Fibroblast of peridontal ligament (primary cell): ENCODE data around the gene TMEM126A.
"Not testable (repeated sequence)": the region's sequence is repeated elsewhere in the genome, so short reads cannot be mapped to it uniquely, and the experiment has no call there.

Source experiments
- DNase-seq: peaks from one replicate; pipeline ENCODE4 v3.0.0-alpha.2; 2010; ENCODE audit errors: extremely low read depth

TMEM126A gene

DNA sequence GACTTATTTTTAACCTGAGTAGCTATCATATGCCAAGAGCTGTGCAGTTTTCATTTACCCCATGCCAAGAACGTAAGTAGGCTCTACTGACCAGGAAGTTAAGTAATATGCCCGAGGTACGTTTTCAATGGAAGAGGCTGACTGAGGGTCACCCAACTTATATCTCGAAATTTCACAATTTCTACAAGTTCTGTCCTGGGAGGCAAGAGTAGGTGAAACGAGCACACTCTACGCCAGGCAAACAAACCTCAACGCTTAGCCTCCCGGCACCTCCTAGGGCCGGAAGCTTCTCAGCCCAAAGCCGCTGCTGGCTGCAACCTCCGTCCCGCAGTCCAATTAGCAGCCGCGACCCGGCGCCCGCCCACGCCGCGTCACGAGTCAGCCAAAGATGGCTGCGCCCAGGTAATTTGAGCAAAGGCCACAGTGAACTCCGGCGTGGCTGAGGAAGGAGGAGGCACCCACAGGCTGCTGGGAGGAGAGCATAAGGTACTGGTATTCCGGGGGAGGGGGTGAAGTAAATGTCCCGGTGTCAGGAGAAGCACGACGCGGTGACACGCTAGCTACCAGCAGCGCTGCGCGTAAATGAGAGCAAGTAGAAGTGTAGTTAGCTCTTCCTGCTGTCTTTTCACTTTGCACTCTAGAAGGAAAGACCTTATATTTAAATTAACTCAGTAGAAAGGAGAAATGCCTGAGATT is at the start of gene TMEM126A:
Gene TMEM126A (plus strand): TSS at position 364 of the 696 bp plus-strand sequence. CDS start 2,289 bp downstream, outside the sequence.
- DNase-seq, result peak; percentile 71

DNA sequence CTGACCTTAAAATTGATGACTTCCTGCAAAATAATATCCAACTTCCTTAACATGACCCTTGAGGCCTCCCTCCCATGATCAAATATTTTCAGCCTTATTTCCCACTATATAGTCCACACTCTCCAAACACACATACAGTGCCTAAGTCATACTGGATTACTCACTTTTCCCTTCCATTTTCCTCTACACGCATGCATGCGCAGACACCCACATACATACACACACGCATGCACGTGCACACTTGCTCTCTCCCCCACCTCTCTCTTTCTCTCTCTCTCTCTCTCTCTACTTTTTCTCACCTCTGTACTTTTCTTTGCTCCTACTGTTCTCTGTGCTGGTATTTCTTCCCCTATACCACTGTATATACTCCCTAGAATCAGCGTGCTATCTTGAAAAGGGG is 48.7 kb upstream of the TMEM126A start:
- no peak for DNase-seq

DNA sequence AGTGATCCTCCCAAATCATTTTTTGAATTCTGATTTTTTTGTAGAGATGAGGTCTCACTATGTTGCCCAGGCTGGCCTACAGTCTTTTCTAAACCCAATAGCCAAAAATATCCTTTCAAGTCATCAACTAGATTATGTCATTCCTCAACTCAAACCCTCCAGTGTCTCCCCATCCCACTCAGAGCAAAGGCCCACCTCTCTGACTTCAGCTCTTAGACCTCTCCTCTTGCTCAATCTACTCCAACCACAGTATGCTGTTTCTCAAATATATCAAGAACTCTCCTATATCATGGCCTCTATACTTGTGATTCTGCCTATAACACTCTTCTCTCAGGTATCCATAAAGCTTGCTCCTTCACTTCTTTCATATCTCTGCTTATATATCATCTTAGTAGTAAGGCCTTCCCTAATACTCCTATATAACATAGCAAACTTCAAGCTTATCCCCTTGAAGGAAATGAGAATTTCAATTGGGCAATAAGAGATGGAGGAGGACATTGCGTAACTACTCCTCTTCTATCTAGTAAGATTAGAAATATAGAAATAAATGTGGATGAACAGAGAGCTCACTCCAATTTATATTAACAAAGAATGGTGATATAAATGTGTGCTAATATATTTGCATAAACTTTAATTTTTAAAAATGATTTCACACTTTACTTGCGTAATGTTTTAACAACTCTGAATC is 45.1 kb upstream of the TMEM126A start:
- DNase-seq, result peak; percentile 5

DNA sequence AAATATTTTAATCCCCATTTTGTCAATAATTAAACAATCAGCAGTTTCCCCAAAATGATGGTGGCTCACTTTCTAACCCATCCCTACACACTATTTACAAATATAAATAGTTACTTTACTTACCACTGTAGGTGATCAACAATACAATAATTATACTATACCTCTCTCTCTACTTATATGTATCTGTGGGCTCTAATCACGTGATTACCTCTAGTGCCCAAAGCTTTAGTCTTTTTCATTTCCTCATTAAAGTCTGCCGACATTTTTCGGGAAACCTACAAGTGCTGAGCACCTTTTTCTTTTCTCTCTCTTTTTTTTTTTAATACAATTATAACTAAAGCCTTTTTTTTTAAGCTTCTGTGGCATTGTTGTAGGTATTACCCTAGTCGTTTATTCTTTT is 44.5 kb upstream of the TMEM126A start:
- no peak for DNase-seq

DNA sequence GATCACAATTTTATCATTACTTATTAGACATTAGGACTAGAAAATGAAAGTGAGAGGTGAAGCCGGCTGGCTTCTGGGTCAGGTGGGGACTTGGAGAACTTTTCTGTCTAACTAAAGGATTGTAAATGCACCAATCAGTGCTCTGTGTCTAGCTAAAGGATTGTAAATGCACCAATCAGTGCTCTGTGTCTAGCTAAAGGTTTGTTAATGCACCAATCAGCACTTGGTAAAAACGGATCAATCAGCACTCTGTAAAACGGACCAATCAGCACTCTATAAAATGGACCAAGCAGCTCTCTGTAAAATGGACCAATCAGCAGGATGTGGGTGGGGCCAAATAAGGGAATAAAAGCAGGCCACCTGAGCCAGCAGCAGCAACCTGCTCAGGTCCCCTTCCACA is 41.5 kb upstream of the TMEM126A start:
- DNase-seq, result not testable (repeated sequence)

DNA sequence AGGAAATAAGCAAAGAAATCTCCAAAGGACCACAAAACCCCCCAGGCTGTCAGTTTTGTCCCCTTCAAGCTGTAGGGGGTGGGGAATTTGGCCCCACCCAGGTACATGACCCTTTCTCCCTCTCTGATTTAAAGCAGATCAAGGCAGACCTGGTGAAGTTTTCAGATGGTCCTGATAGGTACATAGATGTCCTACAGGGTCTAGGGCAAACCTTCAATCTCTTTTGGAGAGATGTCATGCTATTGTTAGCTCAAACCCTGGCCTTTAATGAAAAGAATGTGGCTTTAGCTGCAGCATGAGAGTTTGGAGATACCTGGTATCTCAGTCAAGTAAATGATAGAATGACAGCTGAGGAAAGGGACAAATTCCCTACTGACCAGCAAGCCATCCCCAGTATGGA is 39.1 kb upstream of the TMEM126A start:
- not testable (repeated sequence) for DNase-seq

DNA sequence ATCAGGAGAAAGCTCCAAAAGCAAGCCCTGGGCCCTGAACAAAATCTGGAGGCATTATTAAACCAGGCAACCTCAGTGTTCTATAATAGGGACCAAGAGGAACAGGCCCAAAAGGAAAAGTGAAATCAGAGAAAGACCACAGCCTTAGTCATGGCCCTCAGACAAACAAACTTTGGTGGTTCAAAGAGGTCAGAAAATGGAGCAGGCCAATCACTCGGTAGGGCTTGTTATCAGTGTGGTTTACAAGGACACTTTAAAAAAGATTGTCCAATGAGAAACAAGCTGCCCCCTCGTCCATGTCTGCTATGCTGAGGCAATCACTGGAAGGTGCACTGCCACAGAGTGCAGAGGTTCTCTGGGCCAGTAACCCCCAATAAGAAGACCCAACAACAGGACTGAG is 38.5 kb upstream of the TMEM126A start:
- peak; percentile 25 for DNase-seq

DNA sequence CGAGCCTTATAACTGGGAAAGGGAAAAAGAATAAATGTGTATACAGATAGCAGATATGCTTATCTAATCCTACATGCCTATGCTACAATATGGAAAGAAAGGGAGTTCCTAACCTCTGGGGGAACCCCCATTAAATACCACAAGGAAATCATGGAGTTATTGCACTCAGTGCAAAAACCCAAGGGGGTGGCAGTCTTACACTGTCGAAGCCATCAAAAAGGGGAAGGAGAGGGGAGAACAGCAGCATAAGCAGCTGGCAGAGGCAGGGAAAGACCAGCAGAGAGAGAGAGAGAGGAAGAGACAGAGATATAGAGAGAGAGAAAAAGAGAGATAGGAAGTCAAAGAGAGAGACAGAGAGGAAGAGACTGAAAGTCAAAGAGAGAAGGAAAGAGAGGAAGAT is 36.1 kb upstream of the TMEM126A start:
- DNase-seq, result not testable (repeated sequence)

DNA sequence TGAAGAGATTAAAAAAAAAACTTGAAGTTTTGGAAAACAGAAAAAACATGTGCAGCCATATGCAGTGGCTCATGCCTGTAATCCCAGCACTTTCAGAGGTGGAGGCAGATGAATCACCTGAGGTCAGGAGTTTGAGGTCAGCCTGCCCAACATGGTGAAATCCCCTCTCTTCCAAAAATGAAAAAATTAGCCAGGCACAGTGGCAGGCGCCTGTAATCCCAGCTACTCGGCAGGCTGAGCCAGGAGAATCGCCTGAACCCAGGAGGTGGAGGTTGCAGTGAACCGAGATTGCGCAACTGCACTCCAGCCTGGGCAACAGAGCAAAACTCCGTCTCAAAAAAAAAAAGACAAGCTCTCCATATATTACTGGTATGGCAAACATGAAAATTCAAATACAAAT is 28.3 kb upstream of the TMEM126A start:
- DNase-seq, result no peak

DNA sequence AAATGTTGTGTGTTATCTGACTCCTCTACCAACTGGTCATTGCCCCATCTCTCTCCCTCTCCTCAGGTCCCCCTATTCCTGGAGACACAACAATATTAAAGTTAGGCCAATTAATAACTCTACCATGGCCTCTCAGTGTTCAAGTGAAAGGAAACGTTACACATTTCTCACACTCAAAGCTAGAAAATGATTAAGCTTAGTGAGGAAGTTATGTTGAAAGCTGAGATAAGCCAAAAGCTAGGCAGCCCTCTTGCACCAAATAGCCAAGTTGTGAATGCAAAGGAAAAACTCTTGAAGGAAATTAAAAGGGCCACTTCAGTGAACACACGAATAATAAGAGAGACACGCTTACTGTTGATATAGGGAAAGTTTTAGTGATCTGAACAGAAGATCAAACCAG is 27.5 kb upstream of the TMEM126A start:
- DNase-seq, result no peak

DNA sequence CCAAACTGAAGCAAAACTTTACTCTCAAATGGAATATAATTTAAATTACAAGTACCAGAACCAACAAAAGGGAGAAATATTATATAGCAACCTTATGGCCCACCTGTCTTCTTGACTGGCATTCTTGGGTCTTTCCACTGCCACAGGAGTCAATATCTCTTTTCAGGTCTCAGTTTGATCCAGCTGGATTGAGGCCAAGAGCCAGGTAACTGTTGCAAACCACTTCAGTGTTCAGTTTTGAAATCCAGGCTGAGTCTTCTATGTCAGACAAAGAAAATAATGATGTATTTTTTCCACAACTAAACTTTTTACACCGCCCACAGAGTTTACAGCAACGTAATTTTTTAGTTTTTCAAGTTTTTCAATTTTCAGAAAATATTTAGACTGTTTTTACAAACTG is 21.3 kb upstream of the TMEM126A start:
- no peak for DNase-seq

DNA sequence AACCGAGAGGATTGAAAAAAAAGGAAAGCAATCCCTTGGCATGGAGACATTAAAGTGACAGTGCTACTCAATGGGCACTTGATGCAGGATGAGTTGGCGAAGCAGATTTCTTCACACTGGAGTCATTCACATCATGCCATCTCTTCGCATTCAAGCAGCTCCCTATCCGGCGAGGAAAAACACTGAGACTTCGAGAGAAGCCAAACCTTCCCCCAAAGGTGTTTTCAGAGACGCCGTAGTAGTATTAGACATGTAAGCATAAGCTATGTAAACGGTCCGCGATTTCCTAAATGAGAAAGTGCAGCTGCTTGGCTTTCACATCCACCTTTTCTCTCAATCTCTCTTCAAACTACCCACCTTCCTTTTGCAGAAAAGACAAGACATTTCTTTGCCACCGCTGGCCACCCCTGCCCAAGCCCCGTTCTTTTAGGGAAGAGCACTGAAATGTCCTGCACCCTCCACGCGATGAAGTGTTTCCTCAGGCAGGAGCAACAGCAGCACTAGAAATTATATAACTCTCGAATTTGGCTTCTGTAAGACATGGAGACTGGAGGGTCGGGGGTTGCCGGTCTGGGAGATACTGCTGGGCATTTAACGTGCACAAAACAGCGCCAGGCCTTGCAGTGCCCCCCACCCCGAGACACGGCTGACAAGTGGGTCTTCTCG is 20.3 kb upstream of the TMEM126A start, which contains the start of gene DLG2:
Gene DLG2 (minus strand): TSS at position 13 of the 666 bp plus-strand sequence.
- DNase-seq, result peak; percentile 57

DNA sequence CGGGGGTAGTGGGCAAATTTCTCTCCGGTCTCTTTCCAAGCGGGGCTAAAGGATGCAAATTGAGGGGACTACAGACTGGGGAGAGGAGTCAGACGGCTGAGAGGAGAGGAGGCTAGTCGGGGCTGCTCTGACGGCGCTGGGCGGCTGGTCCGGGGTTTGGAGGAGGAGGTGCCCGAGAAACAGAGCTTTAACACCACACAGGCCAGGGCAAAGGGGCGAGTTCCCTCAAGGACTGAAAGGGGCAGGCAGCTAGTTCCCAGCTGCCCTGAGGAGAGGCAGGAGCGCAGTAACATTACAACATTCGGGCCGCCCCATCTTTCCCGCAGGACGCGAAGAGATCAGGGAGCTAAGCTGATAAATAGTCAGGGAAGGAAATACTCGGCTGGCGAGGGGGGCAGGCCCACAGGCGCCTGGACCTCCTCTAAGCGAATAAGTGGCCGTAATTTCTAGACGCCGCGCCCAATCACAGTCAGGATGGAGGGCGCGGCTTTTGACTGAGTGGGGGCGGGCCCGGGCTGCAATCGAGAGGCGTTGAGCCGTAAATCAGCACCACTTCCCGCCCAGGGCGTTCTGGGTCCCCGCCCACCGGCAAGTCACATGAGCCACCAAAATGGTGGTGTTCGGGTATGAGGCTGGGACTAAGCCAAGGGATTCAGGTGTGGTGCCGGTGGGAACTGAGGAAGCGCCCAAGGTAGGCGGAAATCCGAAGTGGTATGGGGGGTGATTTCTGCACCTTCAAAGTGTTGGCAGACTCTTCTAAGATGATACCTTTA is 19.6 kb upstream of the TMEM126A start, which contains the start of gene TMEM126B:
Gene TMEM126B (plus strand): TSS at position 596 of the 773 bp plus-strand sequence. CDS start 15 bp downstream, at position 611.
- peak; percentile 93 for DNase-seq

DNA sequence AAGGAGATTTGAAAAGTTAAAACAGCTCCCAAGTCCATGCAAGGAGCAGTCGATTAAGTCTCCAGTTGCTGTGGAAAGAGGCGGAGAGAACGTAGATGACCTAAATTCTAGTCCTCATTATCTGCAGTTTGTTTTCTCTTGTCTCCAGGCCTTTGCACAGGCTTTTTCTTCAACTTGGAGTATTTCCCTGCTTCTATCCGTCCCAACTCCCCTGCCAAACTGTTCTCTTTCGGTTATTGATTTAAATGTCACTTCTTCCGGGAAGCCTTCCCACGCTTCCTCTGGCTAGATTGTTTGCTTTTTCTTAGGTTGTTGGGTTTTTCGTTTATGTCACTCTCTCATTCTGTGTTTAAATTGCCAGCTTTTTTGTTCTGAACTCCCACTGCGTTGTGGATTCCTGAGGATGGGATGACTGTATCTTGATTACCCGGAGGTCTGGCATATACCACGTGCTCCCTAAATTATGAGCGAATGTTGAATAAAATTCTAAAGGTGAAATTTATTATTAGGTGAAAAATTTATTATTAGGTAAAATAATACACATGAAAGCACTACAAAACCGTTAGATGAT is 18.9 kb upstream of the TMEM126A start:
- peak; percentile 22 for DNase-seq

DNA sequence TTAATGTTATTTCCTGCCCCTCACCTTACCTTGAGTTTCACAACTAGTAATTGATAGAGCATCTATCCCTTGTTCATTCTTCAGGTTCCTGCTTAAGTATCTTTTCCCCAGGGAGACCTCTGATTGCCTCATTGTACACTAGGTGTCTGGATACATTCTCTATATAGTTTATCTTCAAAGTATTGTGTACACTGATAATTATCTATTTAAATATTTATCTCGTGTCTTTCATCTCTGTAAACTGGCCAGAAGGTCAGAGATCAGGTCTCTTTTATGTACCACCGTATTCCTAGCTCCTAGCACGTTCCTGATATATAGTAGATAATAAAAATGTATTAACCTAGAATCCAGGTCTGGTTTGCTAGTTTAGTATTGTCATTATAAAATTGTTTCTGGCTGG is 13.0 kb upstream of the TMEM126A start:
- DNase-seq, result no peak

DNA sequence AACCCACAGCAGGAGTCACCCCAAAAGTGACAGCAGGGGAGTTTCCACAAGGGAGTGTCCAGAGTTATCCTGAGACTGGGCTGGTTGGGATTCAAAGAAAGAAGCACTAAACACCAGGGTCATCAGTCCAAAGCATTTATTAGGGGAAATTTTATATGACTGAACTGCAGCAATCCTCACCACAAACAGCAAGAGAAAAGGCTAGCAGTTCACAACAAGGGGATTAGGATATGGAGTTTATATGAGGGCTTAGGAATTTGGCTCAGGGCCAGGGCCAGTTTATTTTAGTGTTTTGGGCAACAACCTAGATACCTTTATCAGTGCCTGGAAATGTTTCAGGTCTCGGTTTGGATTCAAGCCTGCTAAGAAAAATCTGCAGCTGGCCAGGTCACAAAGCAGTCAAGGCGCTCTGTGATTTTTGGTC is 4.6 kb upstream of the TMEM126A start:
- no peak for DNase-seq

DNA sequence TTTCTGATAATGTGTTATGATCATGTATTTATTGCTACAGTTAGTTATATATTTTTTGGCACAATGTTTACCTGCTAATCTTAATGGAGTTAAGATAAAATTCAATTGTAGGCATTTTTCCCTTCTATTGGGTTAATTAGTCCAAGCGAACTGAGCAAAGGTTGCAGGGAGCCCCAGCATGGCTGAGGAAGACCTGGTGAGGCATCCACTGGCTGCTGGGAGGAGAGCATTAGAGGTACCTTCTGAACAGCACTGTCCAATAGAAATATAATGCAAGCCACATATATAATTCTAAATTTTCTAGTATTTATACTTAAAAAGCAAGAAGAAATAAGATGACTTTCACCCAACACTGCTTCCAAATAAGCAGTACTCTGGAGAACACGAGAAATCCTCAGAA is 689 bp upstream of the TMEM126A start:
- no peak for DNase-seq

DNA sequence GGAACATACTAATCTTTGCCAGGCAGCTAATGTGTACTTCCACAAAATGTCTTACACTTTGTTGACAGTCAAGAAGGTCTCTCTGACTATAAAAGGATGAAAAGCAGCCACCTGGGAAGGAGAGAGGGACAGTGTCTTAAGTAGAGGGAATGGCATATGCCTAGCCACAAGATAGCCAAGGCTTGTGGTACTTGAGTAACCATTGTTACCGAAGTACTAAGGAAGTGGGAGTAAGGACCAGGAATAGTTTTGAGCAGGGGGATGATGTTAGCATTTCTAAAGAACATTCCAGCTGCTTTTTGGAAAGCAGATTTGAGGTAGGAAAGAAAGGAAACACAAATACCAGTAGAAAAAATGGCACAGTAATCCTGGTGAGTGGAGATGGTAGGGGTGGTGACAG is 3.4 kb downstream of the TMEM126A start:
- DNase-seq, result no peak

DNA sequence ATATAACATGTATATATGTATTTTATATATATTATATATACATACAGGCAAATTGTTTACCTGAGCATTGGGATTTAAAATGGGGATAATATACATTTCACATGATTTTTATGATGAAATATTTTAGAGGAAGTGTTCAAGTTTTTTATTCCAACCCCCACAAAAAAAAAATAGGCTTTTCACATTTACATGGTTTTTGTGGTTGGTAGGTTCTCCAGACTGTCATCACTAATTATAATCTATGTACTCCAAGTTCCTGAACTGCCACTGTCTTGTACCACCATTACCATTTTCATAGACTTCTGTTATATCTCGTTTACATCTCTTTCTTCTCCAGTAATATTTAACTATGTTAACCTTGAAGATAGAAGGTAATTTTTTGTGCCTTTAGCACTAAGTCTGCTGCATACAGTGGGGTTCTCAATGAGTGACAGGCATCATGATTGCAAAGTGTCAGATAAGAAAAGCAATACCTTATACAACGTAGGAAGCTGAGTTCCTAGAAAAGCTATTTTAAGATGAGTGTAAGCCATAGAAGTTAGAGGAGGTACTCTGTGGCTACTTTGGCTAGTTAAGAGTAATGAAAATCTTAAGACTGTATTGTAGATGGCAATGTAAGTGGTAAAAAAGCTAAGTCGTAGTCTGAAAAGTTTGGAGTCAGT is 5.2 kb downstream of the TMEM126A start:
- no peak for DNase-seq

DNA sequence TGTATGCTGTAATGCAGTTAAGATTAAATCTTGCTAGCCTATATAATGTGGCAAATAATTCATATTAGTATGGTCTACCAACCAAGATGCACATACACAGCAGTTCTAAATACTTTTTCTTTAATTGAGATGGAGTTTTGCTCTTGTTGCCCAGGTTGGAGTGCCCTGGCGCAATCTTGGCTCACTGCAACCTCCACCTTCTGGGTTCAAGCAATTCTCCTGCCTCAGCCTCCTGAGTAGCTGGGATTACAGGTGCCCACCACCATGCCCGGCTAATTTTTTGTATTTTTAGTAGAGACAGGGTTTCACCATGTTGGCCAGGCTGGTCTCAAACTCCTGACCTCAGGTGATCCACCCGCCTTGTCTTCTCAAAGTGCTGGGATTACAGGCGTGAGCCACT is 6.6 kb downstream of the TMEM126A start:
- not testable (repeated sequence) for DNase-seq

DNA sequence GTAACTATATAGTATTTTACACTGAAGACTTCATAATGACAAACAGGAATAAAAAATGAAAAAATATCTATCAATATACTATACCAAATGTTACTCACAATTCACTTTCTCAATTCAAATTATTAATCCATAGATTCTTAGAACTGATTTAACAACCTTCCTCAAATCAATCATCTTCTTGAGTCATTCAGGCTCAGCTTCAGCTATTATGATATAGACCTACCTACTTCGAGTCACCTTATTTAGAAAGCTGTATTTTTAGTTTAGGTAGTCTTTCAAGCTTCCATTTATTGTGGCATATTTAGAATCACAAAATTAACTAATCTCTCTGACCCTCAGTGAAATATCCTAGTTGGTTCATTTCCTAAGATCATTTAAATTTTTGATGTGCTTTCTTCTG is 9.0 kb downstream of the TMEM126A start:
- no peak for DNase-seq
